Body of pancreas (tissue), 4 donors: ENCODE results near the gene ABHD5.

Experiments used
- POLR2A ChIP-seq, 3 donors: fragments of 450-650 bp; IDR thresholded peaks; one replicate each; pipeline ENCODE4 v1.6.1; 2016; ENCODE audit warnings: antibody characterized with exemption in 3 of 3, mild to moderate bottlenecking in 2 of 3
- TF ChIP-seq, protein P1 (sequence below), 7 experiments: fragments of 450-650 bp in 4 of 7; fragments of 200-600 bp in 3 of 7; sonication (generic) in 3 of 7; IDR thresholded peaks; one replicate each; pipeline ENCODE4 v1.5.1; 2016 to 2019; ENCODE audit warnings: antibody characterized with exemption in 7 of 7

DNA sequence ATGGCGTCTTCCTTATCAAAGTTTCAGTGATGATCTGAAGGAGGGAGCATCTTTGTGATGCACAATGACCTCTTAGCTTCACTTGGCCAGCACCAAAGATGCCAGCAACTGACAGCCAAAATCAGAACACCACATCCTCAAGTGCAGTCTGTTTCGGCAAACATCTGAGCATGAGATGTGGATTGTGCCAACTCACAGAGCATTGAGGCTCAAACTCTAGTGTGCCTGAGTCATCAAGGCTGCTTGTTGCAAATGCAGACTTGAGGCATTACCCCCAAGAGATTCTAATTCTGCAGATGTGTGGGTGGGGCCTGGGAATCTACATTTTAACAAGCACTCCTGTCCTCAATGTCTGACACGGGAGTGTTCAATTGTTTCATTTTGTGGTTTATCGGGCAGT, 35.8 kb downstream of the ABHD5 start:
- no peak for TF ChIP-seq POLR2A (IDR thresholded peaks at IDR 0.05)
- TF ChIP-seq, protein P1, sequence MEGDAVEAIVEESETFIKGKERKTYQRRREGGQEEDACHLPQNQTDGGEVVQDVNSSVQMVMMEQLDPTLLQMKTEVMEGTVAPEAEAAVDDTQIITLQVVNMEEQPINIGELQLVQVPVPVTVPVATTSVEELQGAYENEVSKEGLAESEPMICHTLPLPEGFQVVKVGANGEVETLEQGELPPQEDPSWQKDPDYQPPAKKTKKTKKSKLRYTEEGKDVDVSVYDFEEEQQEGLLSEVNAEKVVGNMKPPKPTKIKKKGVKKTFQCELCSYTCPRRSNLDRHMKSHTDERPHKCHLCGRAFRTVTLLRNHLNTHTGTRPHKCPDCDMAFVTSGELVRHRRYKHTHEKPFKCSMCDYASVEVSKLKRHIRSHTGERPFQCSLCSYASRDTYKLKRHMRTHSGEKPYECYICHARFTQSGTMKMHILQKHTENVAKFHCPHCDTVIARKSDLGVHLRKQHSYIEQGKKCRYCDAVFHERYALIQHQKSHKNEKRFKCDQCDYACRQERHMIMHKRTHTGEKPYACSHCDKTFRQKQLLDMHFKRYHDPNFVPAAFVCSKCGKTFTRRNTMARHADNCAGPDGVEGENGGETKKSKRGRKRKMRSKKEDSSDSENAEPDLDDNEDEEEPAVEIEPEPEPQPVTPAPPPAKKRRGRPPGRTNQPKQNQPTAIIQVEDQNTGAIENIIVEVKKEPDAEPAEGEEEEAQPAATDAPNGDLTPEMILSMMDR (IDR thresholded peaks at IDR 0.05) = no peak
